Fibroblast of skin of left quadriceps (primary cell): Measurements from ENCODE around the gene SYT12.
"Not testable (repeated sequence)": the region's sequence is repeated elsewhere in the genome, so short reads cannot be mapped to it uniquely, and the experiment has no call there.

Experiments used
- DNase-seq, 2 experiments: peaks; one replicate each; pipeline ENCODE4 v3.0.0-alpha.2; 2013; ENCODE audit warnings: low read depth in 2 of 2

The SYT12 gene, protein sequence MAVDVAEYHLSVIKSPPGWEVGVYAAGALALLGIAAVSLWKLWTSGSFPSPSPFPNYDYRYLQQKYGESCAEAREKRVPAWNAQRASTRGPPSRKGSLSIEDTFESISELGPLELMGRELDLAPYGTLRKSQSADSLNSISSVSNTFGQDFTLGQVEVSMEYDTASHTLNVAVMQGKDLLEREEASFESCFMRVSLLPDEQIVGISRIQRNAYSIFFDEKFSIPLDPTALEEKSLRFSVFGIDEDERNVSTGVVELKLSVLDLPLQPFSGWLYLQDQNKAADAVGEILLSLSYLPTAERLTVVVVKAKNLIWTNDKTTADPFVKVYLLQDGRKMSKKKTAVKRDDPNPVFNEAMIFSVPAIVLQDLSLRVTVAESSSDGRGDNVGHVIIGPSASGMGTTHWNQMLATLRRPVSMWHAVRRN

DNA sequence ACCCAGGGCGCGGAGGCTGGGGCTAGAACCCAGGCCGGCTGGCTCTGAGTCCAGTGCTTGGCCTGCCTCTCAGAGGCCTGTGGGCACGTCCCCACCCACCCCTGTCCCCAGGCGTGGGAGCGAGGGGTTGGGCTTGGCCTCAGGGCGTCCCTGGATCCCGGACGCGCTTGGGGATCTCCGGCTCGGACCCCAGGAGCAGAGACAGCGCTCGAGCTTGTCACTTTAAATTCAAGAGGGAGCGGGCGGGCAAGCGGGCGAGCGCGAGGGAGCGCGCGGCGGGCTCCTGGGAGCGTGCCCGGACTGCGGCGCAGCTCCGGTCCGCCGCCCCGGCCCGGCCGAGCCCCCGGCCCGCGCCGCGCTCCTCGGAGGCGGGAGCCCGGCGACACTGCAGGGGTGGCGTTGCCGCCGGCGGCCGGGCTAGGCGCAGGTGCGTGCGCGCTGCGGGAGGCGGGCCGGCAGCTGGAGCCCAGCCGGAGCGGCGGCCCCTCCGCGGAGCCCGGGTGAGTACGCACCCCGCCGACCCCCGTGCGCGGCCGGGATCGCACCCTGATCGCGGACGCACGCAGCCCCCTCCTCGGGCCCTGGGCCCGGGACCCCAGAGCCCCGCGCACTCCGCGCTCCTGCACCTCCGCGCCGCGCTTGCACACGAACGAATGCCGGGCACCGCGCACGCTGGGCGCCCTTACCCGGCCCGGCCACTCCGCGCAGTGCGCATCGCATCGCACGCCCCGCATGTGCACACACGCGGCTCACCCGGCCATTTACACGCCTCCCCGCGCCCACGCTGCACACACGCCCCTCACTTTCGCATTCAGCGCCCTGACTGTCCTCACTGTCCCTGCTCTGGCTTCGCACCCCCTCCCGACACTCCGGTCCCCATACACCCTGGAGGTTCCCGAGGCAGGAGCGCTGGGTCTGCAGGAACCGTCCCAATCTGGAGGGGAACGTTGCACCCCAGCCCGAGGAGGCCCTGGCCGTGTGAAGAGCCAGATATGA lies at the start of gene SYT12:
TSS of gene SYT12 (plus strand) at position 174 of the 996 bp plus-strand sequence. CDS start 7,011 bp downstream, outside the sequence.
- DNase-seq, result no peak

DNA sequence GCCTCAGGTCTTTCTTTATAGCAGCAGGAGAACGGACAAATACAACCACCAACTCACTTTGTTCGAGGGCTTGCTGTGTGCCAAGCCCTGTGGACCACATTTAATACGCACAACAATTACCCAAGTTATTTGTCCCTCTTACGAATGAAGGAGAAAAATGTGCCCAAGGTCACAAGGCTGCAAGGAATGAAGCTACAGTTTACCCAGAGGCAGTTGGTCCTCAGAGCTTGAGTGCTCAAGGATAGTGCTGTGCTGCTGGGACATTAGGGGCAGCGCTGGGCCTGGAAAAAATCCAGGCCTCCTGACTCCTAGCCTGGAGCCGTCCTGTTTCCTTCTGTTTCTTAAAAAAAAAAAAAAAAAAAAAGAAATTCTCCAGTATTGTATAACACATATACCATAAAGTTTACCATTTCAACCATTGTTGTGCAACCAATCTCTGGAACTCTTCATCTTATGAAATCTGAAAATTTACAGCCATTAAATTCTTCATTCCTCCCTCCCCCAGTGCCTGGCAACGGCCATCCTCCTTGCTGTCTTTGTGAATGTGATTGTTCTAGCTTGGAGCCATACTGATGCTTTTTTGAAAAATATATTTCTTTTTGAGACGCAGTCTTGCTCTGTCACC lies 48.9 kb upstream of the SYT12 start:
- peak; percentile 85 to 86 for DNase-seq

DNA sequence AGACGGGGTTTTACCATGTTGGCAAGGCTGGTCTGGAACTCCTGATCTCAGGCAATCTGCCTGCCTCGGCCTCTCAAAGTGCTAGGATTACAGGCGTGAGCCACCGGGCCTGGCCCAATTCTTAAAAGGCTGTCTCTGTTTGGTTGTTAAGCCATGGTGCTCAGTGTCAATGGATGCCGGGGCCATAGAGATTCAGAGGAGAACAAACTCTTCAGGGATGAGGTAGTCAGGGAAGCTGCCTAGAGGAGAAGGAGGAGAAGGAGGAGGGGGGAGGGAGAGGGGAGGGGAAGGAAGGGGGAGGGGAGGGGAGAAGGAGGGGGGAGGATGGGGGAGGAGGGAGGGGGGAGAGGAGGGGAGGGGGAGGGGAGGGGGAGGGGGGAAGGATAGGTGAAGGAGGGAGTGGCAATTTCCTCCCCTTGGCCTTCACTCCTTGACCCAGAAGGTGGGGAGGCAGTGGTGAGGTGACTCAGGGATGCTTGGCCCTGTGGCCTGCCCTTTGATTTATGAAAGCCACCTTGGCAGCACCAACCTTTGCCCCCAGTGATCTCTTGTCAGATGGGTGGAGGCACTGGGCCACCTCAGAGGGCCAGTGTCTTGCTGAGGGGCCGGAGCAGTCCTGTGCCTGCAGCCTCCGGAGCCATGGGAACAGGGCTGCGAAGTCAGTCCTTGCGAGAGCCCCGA lies 48.1 kb upstream of the SYT12 start, which contains the start of gene C11orf86:
TSS of gene C11orf86 (plus strand) at position 581 of the 681 bp plus-strand sequence. CDS start at position 640, 59 bp downstream.
- DNase-seq, result no peak

DNA sequence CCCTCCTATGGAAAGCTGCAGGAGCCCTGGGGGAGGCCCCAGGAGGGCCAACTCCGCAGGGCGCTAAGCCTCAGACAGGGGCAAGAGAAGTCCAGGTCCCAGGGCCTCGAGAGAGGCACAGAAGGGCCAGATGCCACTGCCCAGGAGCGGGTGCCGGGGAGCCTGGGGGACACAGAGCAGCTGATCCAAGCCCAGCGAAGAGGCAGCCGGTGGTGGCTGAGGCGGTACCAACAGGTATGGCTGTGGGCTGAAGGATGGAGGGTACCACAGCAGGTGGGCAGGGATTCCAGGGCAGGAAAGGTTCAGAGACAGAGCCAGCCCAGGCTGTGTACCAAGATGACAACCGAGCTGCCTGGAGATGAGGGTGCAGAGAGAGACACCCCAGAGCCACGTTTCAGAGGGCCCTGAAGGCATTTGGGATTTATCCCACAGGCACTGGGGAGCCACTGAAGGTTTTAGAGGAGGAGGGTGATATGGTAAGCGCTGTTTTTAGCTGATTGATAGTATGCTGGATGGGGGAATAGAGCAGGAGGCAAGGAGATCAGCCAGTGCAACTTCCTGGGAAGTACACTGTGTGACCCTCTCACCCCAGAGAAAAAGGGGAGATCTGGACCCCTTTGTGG lies 47.4 kb upstream of the SYT12 start:
- no peak for DNase-seq

DNA sequence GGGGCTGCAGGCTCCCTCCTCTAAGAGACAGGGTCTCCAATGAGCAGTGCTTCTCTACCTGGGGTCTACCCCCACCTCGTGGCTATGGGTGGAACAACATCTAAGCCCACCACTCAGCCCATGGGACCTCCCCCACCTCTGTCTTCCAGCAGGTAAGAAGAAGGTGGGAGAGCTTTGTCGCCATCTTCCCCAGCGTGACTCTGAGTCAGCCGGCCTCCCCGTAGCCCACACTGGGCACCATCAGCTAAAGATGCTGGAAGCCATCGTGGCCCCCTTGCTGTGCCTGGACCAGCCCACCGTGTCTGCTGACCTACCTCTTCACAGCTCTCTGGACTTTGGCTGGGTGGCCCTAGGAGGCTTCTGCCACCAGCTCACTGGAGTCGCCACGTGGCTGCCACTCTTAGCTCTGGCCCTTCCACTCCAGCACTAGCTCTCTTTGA lies 46.9 kb upstream of the SYT12 start:
- DNase-seq, result no peak

GRCh38 chr11:66976925-66977324 lies 46.0 kb upstream of the SYT12 start:
- no peak for DNase-seq

GRCh38 chr11:66978229-66978628 lies 44.7 kb upstream of the SYT12 start:
- no peak for DNase-seq

DNA sequence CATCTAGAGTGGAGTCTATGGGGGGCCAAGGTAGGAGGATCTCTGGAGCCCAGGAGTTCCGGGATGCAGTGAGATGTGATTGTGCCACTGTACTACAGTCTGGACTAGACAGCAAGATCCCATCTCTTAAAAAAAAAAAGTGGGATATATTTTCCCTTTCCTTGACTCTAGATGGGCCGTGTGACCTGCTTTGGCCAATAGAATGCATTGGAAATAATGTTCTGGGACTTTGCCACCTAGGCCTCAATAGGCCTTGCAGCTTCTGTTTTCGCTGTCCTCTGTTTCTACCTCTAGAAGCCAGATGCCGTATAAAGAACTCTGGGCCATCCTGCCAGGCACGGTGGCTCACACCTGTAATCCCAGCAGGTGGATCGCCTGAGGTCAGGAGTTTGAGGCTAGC lies 44.2 kb upstream of the SYT12 start:
- no peak for DNase-seq

GRCh38 chr11:66979336-66979980 lies 43.5 kb upstream of the SYT12 start:
- DNase-seq, result no peak

GRCh38 chr11:66981976-66982578 lies 40.9 kb upstream of the SYT12 start:
- peak; percentile 85 to 88 for DNase-seq

GRCh38 chr11:66983275-66983924 lies 39.5 kb upstream of the SYT12 start:
- DNase-seq, result no peak

DNA sequence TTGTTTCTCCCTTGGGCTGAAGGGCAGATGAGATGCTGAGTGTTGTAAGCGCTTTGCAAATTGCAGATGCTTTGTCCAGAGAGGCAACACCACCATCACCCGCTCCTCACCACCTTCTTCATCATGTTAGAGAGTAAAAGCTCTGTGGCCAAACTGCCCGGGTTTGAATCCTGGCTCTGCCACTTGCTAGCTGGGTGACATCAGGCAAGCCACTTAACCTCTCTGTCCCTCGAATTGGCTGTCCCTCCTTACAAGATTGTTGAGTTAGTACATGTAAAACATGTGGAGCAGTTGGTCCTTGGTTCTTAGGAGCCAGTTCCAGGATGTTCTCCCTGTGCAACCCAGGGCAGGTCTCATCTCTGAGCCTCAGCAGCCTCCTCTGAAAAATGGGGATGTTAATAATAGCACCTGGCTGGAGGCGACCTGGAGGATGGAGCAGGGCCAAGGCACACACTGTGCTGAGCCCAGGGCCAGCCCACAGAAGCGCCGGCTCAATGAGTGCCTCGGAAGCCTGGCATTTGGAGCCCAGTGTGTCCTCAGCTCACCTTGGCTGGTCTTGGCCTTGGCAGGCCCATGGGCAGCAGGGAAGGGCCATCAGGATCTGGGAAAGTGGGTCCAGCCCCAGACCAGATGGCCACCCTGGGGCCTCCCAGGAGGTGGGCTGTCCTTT lies 37.3 kb upstream of the SYT12 start:
- no peak for DNase-seq

DNA sequence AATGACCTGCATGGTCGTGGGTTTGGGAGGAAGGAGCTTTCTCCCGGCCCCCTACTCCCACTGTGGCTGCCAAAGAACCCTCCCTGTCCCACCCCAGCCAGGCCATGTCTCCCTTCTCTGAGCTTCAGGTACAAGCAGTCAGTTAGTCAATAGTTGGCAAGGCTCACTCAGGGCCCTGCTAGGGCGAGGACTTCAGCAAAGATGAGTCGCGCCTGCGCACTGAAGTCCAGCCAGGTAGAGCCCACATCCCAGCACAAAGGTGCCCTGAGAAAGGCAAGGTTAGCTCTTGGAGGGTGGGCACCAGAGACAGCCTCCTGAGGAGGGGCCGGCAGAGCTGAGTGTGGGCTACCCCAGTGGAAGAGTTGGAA lies 36.8 kb upstream of the SYT12 start:
- DNase-seq, result no peak

DNA sequence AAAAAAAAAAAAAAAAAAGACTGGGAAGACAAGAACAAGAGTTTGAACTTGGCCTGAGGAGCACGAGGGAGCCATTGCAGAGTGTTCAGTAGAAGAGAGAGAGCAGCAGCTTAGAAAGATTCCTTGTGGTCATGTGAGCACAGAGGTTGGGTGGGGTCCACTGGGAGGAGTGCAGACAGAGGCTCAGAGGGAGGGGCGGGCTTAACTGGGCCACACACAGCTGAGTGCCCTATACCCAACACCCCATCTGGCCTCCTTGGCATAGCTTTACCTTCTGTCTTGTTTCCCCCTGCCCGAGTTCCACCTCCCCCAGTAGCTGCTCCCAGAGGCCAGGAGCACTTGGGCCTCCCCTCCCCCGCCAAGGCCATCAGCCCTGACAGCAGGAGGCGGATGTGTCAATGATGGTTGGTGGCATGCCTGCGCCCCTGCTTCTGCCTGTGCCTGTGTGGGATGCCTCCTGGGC lies 35.7 kb upstream of the SYT12 start:
- no peak for DNase-seq

- no peak for DNase-seq
Observed at GRCh38 chr11:66987924-66988637, 34.9 kb upstream of the SYT12 start.

- DNase-seq, result not testable (repeated sequence)
Observed at GRCh38 chr11:66988741-66989140, 34.2 kb upstream of the SYT12 start.

GRCh38 chr11:66989360-66989759 lies 33.6 kb upstream of the SYT12 start:
- DNase-seq, result not testable (repeated sequence)

GRCh38 chr11:66992041-66992440 lies 30.9 kb upstream of the SYT12 start:
- no peak for DNase-seq
